RWPE1 (cell line): ENCODE data around the gene GTF3C2.

Experiments used
- CTCF ChIA-PET: fragments of 350-600 bp; sonication (Branson Sonifier 250); formaldehyde crosslinking; extraction: SDS; loops from one replicate; lab custom pipeline; 2021; lab: Yijun Ruan, JAX
- POLR2A ChIA-PET: fragments of 400-600 bp; formaldehyde crosslinking; extraction: SDS; loops from one replicate; lab custom pipeline; 2020; ENCODE audit warnings: antibody characterized with exemption; ENCODE audit not compliant: low non-redundant PET; lab: Yijun Ruan, JAX
- DNase-seq: peaks from one replicate; pipeline ENCODE4 v3.0.0; 2012; ENCODE audit warnings: low spot score
- H3K27ac ChIP-seq: fragments of 450-650 bp; 2 replicates; pipeline ENCODE4 v1.5.1; 2017
- CTCF ChIP-seq: fragments of 450-650 bp; conservative IDR thresholded peaks from 2 replicates; pipeline ENCODE4 v1.5.1; 2017; ENCODE audit warnings: low read depth, mild to moderate bottlenecking

GTF3C2 gene

GRCh38 chr2:27281855-27282559, 74.6 kb downstream of the GTF3C2 start, which contains the start of gene TRIM54:
Gene TRIM54 (plus strand): TSS chr2:27282429. CDS start chr2:27282732, 303 bp downstream.
- H3K27ac ChIP-seq, result no peak within 1 kb of the TSS
- ChIA-PET POLR2A (no interaction called here), CTCF (interaction anchor here (0.5 to 4.0 kb wide), 5 partner anchors 9 to 183 kb away, joined by 3 to 36 read pairs (median 13); no protein-coding TSS in a partner anchor)
- no peak for TF ChIP-seq CTCF
- DNase-seq, result no peak

DNA sequence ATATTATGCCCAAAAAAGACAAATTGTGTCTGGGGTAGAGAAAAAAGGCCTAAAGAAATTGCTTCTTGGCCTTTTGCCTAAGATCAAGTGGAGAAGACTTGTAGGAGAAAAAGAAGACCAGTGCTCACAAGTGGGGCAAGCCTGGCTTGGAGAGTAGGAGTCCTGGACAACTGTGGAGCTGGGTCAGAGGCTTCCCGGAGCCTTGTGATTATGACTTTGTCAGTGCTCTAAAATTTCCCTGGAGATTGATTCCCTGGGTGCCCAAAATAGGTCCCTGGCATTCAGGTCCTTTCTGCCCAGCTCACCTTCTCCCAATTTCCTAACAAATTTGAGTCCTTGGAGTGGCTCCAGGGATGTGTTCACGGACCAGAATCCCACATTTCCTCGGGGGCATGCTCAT, 75.1 kb downstream of the GTF3C2 start:
- TF ChIP-seq CTCF, result no peak
- no peak for DNase-seq
- CTCF ChIA-PET, result interaction anchor here (0.6 to 4.0 kb wide), 5 partner anchors 8 to 473 kb away, joined by 3 to 36 read pairs (median 13); no protein-coding TSS in a partner anchor
- H3K27ac ChIP-seq, result no peak overlapping the region
- POLR2A ChIA-PET, result interaction anchor here (0.6 kb wide), 1 partner anchor 39 kb away, joined by 6 read pairs; no protein-coding TSS in a partner anchor

GRCh38 chr2:27280826-27281225, 75.7 kb downstream of the GTF3C2 start:
- CTCF ChIA-PET, result interaction anchor here (0.6 to 4.0 kb wide), 7 partner anchors 15 to 373 kb away, joined by 3 to 36 read pairs (median 6); no protein-coding TSS in a partner anchor
- POLR2A ChIA-PET, result interaction anchor here (0.6 kb wide), 1 partner anchor 38 kb away, joined by 6 read pairs; no protein-coding TSS in a partner anchor
- TF ChIP-seq CTCF, result no peak
- H3K27ac ChIP-seq, result no peak overlapping the region
- no peak for DNase-seq

DNA sequence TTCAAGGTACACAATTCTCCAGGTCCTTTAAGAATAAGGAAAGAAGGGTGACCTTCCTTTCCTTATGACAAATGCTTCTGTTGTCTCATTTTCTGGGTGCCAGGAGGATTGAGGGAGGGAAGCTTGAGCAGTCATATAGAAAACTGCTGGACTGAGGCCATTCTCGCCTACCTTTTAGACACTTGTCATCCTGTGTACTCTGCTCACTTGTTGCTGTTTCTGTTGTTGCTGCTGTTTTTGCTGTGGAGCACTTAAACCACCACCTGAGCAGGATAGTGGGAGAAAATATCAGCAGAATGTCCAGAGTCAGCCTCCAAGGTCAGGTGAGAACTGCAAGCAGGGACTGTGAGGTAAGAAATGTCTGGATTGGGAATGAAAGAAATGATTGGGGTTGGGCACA, 78.6 kb downstream of the GTF3C2 start:
- CTCF ChIA-PET, result interaction anchor here (0.6 kb wide), 1 partner anchor 13 kb away, joined by 3 read pairs; no protein-coding TSS in a partner anchor
- no peak for DNase-seq
- TF ChIP-seq CTCF, result no peak
- POLR2A ChIA-PET, result no interaction called here
- no peak overlapping the region for H3K27ac ChIP-seq
